HepG2 (cell line): Measurements from ENCODE around the gene KCND3. TPM values are rescaled to one million over a fixed set of nuclear protein-coding genes. Genes with fewer than 3 reads are reported as not detected.

Experiments used
- ARNTL ChIP-seq: sonication (generic); formaldehyde crosslinking; IDR thresholded peaks from 2 replicates; pipeline ENCODE4 v1.4.0; 2020; ENCODE audit warnings: mild to moderate bottlenecking, missing genetic modification reagents
- HOXA9 ChIP-seq: sonication (generic); formaldehyde crosslinking; IDR thresholded peaks from 2 replicates; pipeline ENCODE4 v1.8.1; 2022; ENCODE audit warnings: missing genetic modification reagents, mild to moderate bottlenecking, moderate library complexity, borderline replicate concordance
- MEF2D ChIP-seq: sonication (generic); formaldehyde crosslinking; IDR thresholded peaks from 2 replicates; pipeline ENCODE4 v1.5.1; 2020; ENCODE audit warnings: mild to moderate bottlenecking, missing genetic modification reagents
- MTF1 ChIP-seq: sonication (generic); formaldehyde crosslinking; IDR thresholded peaks from 2 replicates; pipeline ENCODE4 v1.5.0; 2020; ENCODE audit warnings: missing genetic modification reagents
- PHF8 ChIP-seq: sonication (generic); formaldehyde crosslinking; IDR thresholded peaks from 2 replicates; pipeline ENCODE4 v1.5.0; 2020; ENCODE audit warnings: missing genetic modification reagents
- REXO4 ChIP-seq: sonication (generic); formaldehyde crosslinking; IDR thresholded peaks from 2 replicates; pipeline ENCODE4 v1.8.0; 2022; ENCODE audit warnings: missing genetic modification reagents, mild to moderate bottlenecking, borderline replicate concordance
- ZBTB25 ChIP-seq: IDR thresholded peaks from 2 replicates; pipeline ENCODE4 v1.6.1; 2018; ENCODE audit warnings: missing genetic modification reagents
- ZBTB38 ChIP-seq: sonication (generic); formaldehyde crosslinking; IDR thresholded peaks from 2 replicates; pipeline ENCODE4 v1.5.1; 2020; ENCODE audit warnings: mild to moderate bottlenecking, missing genetic modification reagents
- ZBTB40 ChIP-seq, 2 experiments: fragments of 450-650 bp in 1 of 2; sonication (generic) in 1 of 2; formaldehyde crosslinking in 1 of 2; IDR thresholded peaks; 2 replicates each; pipeline versions ENCODE4 v1.6.1 to v1.8.0; 2016 to 2022; ENCODE audit warnings: antibody characterized with exemption in 1 of 2, mild to moderate bottlenecking in 1 of 2, missing genetic modification reagents in 1 of 2
- ZFP36L1 ChIP-seq: sonication (generic); formaldehyde crosslinking; IDR thresholded peaks from 2 replicates; pipeline ENCODE4 v1.8.0; 2022; ENCODE audit warnings: mild to moderate bottlenecking, missing genetic modification reagents, moderate library complexity
- ZMYM4 ChIP-seq: sonication (generic); formaldehyde crosslinking; IDR thresholded peaks from 2 replicates; pipeline ENCODE4 v1.8.1; 2023; ENCODE audit warnings: mild to moderate bottlenecking, missing genetic modification reagents
- ZNF589 ChIP-seq: sonication (generic); formaldehyde crosslinking; conservative IDR thresholded peaks from 2 replicates; pipeline ENCODE4 v1.8.0; 2022; ENCODE audit warnings: mild to moderate bottlenecking, moderate library complexity, missing genetic modification reagents
- ZNF614 ChIP-seq: IDR thresholded peaks from 2 replicates; pipeline ENCODE4 v1.6.1; 2018; ENCODE audit warnings: missing biosample characterization, missing genetic modification reagents, inconsistent platforms, borderline replicate concordance
- ZNF792 ChIP-seq: IDR thresholded peaks from 2 replicates; pipeline ENCODE4 v1.6.1; 2016
- polyA plus RNA-seq, 8 experiments: library from polyadenylated mRNA; depleted of rRNA in 3 of 8; stranded (reverse) in 7 of 8; unstranded in 1 of 8; fragments of >200 nt; fragmentation: Illumina TruSeq in 4 of 8; extraction: Trizol in 4 of 8; gene quantifications; 2 replicates each; pipeline versions ENCODE4 v1.2.1 to v1.2.3, GENCODE V29; 2011 to 2016; ENCODE audit warnings: low read depth in 4 of 8, missing spikeins in 1 of 8, mixed read lengths in 1 of 8; ENCODE audit not compliant: insufficient read depth in 1 of 8
- total RNA-seq, 5 experiments: library from RNA; depleted of rRNA; stranded (reverse); fragments of >200 nt; fragmentation: Illumina TruSeq; extraction: Trizol; gene quantifications; 2 replicates each; pipeline ENCODE4 v1.2.3, GENCODE V29; 2016; ENCODE audit warnings: low read depth in 1 of 5
- TF ChIP-seq, protein P1 (sequence below): sonication (generic); formaldehyde crosslinking; conservative IDR thresholded peaks from 2 replicates; pipeline ENCODE4 v1.4.0; 2020; ENCODE audit warnings: mild to moderate bottlenecking, missing genetic modification reagents, moderate library complexity

The KCND3 gene
- total and polyA plus RNA-seq, 2 of the 13 experiments (the other 11 are each of a cell fraction or from before 2014, with no cell fraction given): 0.04 TPM; not detected in 1

- TF ChIP-seq ZBTB40 (IDR thresholded peaks at IDR 0.05) (no peak), ZBTB40 (CRISPR knock-in tag; IDR thresholded peaks at IDR 0.05) (peak; percentile 69; the same call in 1 of the 2 replicates), ZNF614 (CRISPR knock-in tag) (peak; percentile 47; the same call in 1 of the 2 replicates), ZBTB25 (CRISPR knock-in tag) (peak; percentile 77; the same call in 1 of the 2 replicates), ZMYM4 (CRISPR knock-in tag) (peak; percentile 28), ZBTB38 (CRISPR knock-in tag) (peak; percentile 79), ZNF792 (CRISPR knock-in tag) (peak; percentile 51; the same call in 1 of the 2 replicates), HOXA9 (CRISPR knock-in tag) (peak; percentile 86; the same call in 1 of the 2 replicates), MEF2D (peak; percentile 40; the same call in 1 of the 2 replicates), REXO4 (peak; percentile 78; the same call in 1 of the 2 replicates), ARNTL (CRISPR knock-in tag) (0 out of 2 replicates have a peak, but pooled peaks have one; percentile 20), ZFP36L1 (CRISPR knock-in tag) (peak; percentile 60; the same call in 1 of the 2 replicates), PHF8 (CRISPR knock-in tag) (peak; percentile 76), MTF1 (peak; percentile 85), ZNF589 (CRISPR knock-in tag) (no peak)
- TF ChIP-seq, protein P1, sequence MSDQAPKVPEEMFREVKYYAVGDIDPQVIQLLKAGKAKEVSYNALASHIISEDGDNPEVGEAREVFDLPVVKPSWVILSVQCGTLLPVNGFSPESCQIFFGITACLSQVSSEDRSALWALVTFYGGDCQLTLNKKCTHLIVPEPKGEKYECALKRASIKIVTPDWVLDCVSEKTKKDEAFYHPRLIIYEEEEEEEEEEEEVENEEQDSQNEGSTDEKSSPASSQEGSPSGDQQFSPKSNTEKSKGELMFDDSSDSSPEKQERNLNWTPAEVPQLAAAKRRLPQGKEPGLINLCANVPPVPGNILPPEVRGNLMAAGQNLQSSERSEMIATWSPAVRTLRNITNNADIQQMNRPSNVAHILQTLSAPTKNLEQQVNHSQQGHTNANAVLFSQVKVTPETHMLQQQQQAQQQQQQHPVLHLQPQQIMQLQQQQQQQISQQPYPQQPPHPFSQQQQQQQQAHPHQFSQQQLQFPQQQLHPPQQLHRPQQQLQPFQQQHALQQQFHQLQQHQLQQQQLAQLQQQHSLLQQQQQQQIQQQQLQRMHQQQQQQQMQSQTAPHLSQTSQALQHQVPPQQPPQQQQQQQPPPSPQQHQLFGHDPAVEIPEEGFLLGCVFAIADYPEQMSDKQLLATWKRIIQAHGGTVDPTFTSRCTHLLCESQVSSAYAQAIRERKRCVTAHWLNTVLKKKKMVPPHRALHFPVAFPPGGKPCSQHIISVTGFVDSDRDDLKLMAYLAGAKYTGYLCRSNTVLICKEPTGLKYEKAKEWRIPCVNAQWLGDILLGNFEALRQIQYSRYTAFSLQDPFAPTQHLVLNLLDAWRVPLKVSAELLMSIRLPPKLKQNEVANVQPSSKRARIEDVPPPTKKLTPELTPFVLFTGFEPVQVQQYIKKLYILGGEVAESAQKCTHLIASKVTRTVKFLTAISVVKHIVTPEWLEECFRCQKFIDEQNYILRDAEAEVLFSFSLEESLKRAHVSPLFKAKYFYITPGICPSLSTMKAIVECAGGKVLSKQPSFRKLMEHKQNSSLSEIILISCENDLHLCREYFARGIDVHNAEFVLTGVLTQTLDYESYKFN: peak; percentile 30
Observed at GRCh38 chr1:111739194-111739924, 250.1 kb downstream of the KCND3 start, which contains the start of gene INKA2 (continued).
